WTC11 (cell line): ENCODE measurements around the gene EOMES. TPM values are rescaled to one million over a fixed set of nuclear protein-coding genes. Genes with fewer than 3 reads are reported as not detected.

ENCODE experiments used
- ATAC-seq: fragments of 200-7000 bp; cut with Tn5 transposase; 2 replicates; pipeline ENCODE4 v1.10.0; 2021; ENCODE audit warnings: mild to moderate bottlenecking, moderate library complexity
- CTCF ChIA-PET: fragments of 300-600 bp; sonication (Branson Sonifier 250); formaldehyde crosslinking; loops from one replicate; lab custom pipeline; 2021; ENCODE audit warnings: antibody characterized with exemption; lab: Charles Lee
- POLR2A ChIA-PET: fragments of 350-600 bp; sonication (Branson Sonifier 250); formaldehyde crosslinking; loops from one replicate; lab custom pipeline; 2021; ENCODE audit warnings: antibody characterized with exemption; lab: Charles Lee
- DNase-seq: peaks from one replicate; pipeline ENCODE4 v3.0.0; 2021; ENCODE audit warnings: low spot score
- H3K27ac Mint-ChIP-seq: 2 replicates; pipeline ENCODE4 v1.8.0; 2021; ENCODE audit warnings: mixed read lengths
- H3K27me3 Mint-ChIP-seq: 2 replicates; pipeline ENCODE4 v1.8.0; 2021; ENCODE audit warnings: low read depth, mild to moderate bottlenecking, moderate library complexity, mixed read lengths
- H3K36me3 Mint-ChIP-seq: 2 replicates; pipeline ENCODE4 v1.8.0; 2021; ENCODE audit warnings: mixed read lengths
- H3K4me1 Mint-ChIP-seq: 2 replicates; pipeline ENCODE4 v1.8.0; 2022; ENCODE audit warnings: mixed read lengths
- H3K4me3 Mint-ChIP-seq: 2 replicates; pipeline ENCODE4 v1.8.0; 2021; ENCODE audit warnings: mild to moderate bottlenecking, moderate library complexity, mixed read lengths
- H3K9me3 Mint-ChIP-seq: 2 replicates; pipeline ENCODE4 v1.8.0; 2021; ENCODE audit warnings: mixed read lengths
- AR ChIP-seq: fragments of 250-450 bp; sonication (Bioruptor Pico); IDR thresholded peaks from 2 replicates; pipeline ENCODE4 v1.9.0; 2021; ENCODE audit warnings: mild to moderate bottlenecking
- CREB1 ChIP-seq: sonication (generic); formaldehyde crosslinking; IDR thresholded peaks from 2 replicates; pipeline ENCODE4 v1.8.0; 2023; ENCODE audit warnings: mild to moderate bottlenecking, missing genetic modification reagents
- CTCF ChIP-seq: fragments of 200-600 bp; IDR thresholded peaks from 2 replicates; pipeline ENCODE4 v1.8.0; 2022; ENCODE audit warnings: antibody characterized with exemption
- EMX1 ChIP-seq: fragments of 250-450 bp; sonication (Bioruptor Pico); IDR thresholded peaks from 2 replicates; pipeline ENCODE4 v1.8.0; 2021; ENCODE audit warnings: mild to moderate bottlenecking
- FOXJ3 ChIP-seq: sonication (generic); formaldehyde crosslinking; IDR thresholded peaks from 2 replicates; pipeline ENCODE4 v1.9.0; 2021; ENCODE audit warnings: missing genetic modification reagents, mild to moderate bottlenecking, borderline replicate concordance
- GABPB1 ChIP-seq: sonication (generic); formaldehyde crosslinking; IDR thresholded peaks from 2 replicates; pipeline ENCODE4 v1.8.1; 2023; ENCODE audit warnings: mild to moderate bottlenecking, missing genetic modification reagents
- IRF2 ChIP-seq: sonication (generic); formaldehyde crosslinking; IDR thresholded peaks from 2 replicates; pipeline ENCODE4 v1.8.0; 2022; ENCODE audit warnings: low read depth, missing genetic modification reagents, borderline replicate concordance
- PRDM15 ChIP-seq: sonication (generic); formaldehyde crosslinking; IDR thresholded peaks from 2 replicates; pipeline ENCODE4 v1.8.0; 2022; ENCODE audit warnings: missing genetic modification reagents
- SOX15 ChIP-seq: fragments of 250-450 bp; sonication (Bioruptor Pico); IDR thresholded peaks from 2 replicates; pipeline ENCODE4 v1.9.0; 2021; ENCODE audit warnings: mild to moderate bottlenecking
- SP1 ChIP-seq: sonication (generic); formaldehyde crosslinking; conservative IDR thresholded peaks from 2 replicates; pipeline ENCODE4 v1.8.1; 2022; ENCODE audit warnings: missing genetic modification reagents
- TCF7 ChIP-seq: sonication (generic); formaldehyde crosslinking; IDR thresholded peaks from 2 replicates; pipeline ENCODE4 v1.8.0; 2022; ENCODE audit warnings: mild to moderate bottlenecking, low read depth, missing genetic modification reagents, moderate library complexity
- USF1 ChIP-seq: sonication (generic); formaldehyde crosslinking; IDR thresholded peaks from 2 replicates; pipeline ENCODE4 v1.8.0; 2022; ENCODE audit warnings: mild to moderate bottlenecking, missing genetic modification reagents
- ZNF138 ChIP-seq: sonication (generic); formaldehyde crosslinking; conservative IDR thresholded peaks from 2 replicates; pipeline ENCODE4 v1.8.1; 2022; ENCODE audit warnings: mild to moderate bottlenecking, moderate library complexity, missing genetic modification reagents
- ZNF263 ChIP-seq: sonication (generic); formaldehyde crosslinking; IDR thresholded peaks from 2 replicates; pipeline ENCODE4 v1.8.1; 2022; ENCODE audit warnings: low read depth, mild to moderate bottlenecking, moderate library complexity, missing genetic modification reagents
- ZNF317 ChIP-seq: sonication (generic); formaldehyde crosslinking; IDR thresholded peaks from 2 replicates; pipeline ENCODE4 v1.8.1; 2023; ENCODE audit warnings: low read depth, mild to moderate bottlenecking, moderate library complexity, missing genetic modification reagents, borderline replicate concordance
- ZNF671 ChIP-seq: fragments of 250-450 bp; sonication (Bioruptor Pico); IDR thresholded peaks from 2 replicates; pipeline ENCODE4 v1.8.0; 2021; ENCODE audit warnings: mild to moderate bottlenecking
- total RNA-seq: library from RNA; stranded (reverse); gene quantifications from 3 replicates; pipeline ENCODE4 v1.2.3, GENCODE V29; 2021
- TF ChIP-seq, protein P1 (sequence below): sonication (generic); formaldehyde crosslinking; IDR thresholded peaks from 2 replicates; pipeline ENCODE4 v1.8.1; 2022; ENCODE audit warnings: mild to moderate bottlenecking, missing genetic modification reagents, moderate library complexity, borderline replicate concordance
- TF ChIP-seq, protein P2 (sequence below): fragments of 250-450 bp; sonication (Bioruptor Pico); conservative IDR thresholded peaks from 2 replicates; pipeline ENCODE4 v1.9.0; 2021; ENCODE audit warnings: mild to moderate bottlenecking

The EOMES gene
- total RNA-seq, 1 experiment from 2014 or later = 1.4 TPM

GRCh38 chr3:27716309-27716708, 5.8 kb downstream of the EOMES start (continued):
- TF ChIP-seq, protein P1, sequence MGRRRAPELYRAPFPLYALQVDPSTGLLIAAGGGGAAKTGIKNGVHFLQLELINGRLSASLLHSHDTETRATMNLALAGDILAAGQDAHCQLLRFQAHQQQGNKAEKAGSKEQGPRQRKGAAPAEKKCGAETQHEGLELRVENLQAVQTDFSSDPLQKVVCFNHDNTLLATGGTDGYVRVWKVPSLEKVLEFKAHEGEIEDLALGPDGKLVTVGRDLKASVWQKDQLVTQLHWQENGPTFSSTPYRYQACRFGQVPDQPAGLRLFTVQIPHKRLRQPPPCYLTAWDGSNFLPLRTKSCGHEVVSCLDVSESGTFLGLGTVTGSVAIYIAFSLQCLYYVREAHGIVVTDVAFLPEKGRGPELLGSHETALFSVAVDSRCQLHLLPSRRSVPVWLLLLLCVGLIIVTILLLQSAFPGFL (CRISPR knock-in tag) = no peak
- TF ChIP-seq IRF2 (CRISPR knock-in tag) = no peak
- no peak for TF ChIP-seq USF1 (CRISPR knock-in tag)
- no peak for TF ChIP-seq PRDM15 (CRISPR knock-in tag)

DNA sequence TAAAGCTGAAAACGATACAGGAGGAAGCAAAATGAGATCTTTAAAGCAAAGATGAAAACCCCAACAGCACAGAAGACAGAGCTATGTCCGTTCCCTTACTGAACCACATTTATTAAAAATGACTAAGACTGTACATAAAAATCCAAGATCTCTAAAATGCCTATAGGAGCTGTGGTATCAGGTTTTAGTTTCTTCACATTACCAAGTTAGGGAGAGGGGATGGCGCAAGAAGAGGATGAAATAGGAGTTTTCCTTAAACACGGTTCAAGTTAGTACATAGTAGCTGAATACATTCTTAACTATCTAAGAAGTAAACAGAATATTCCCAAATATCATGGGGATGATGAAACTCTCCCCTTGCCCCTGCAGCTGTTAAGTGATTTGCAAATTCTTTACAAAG, 6.3 kb downstream of the EOMES start:
- H3K27ac Mint-ChIP-seq = no peak overlapping the region
- H3K27me3 Mint-ChIP-seq = peaks cover 100% of the 10 kb centered on the region
- H3K4me3 Mint-ChIP-seq = peak overlapping the region; percentile 82
- H3K36me3 Mint-ChIP-seq = no peaks in the 10 kb centered on the region
- DNase-seq (no peak), ATAC-seq (no peak)
- ChIA-PET CTCF (interaction anchor here (0.7 kb wide), 1 partner anchor 107 kb away, joined by 5 read pairs; no protein-coding TSS in a partner anchor), POLR2A (no interaction called here)
- H3K4me1 Mint-ChIP-seq = peaks cover 81% of the 10 kb centered on the region
- no peaks in the 10 kb centered on the region for H3K9me3 Mint-ChIP-seq
- TF ChIP-seq AR (CRISPR knock-in tag) = no peak
- TF ChIP-seq GABPB1 (CRISPR knock-in tag) = no peak
- TF ChIP-seq ZNF263 (CRISPR knock-in tag) = no peak
- TF ChIP-seq SP1 (CRISPR knock-in tag) = no peak
- TF ChIP-seq TCF7 = no peak
- TF ChIP-seq, protein P2, sequence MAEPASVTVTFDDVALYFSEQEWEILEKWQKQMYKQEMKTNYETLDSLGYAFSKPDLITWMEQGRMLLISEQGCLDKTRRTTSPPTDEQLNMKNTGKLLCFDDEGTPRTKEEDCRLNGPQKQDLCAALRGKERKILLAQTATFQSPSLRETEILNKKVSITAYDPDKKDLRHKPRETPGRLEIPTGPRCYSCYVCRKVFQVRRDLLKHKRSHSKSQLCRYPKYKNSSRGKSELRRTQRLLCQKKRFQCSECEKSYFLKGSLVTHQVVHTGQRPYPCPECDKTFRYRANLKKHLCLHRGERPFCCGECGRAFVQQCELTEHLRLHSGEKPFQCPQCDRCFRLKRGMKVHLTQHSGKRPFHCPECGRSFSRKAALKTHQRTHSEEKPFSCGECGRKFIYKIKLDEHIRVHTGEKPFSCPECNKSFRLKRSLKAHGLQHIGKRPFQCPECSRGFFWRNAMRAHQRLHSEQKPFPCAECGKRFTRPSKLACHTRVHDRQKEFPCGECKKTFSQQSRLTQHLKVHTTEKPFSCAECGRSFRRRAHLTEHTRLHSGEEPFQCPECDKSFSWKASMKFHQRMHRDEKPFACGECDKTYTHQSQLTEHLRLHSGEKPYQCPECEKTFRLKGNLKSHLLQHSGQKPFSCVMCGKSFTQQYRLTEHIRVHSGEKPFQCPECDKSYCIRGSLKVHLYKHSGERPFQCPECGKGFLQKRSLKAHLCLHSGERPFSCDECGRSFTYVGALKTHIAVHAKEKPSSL (CRISPR knock-in tag) = no peak

- H3K4me1 Mint-ChIP-seq = peaks cover 77% of the 10 kb centered on the region
- no peak for DNase-seq
- ChIA-PET POLR2A (no interaction called here), CTCF (interaction anchor here (0.7 to 1.2 kb wide), 2 partner anchors 34 to 107 kb away, joined by 3 to 5 read pairs; no protein-coding TSS in a partner anchor)
- H3K27ac Mint-ChIP-seq = no peak overlapping the region
- peak; percentile 6 for ATAC-seq
- no peaks in the 10 kb centered on the region for H3K9me3 Mint-ChIP-seq
- no peaks in the 10 kb centered on the region for H3K36me3 Mint-ChIP-seq
- peak overlapping the region; percentile 82 for H3K4me3 Mint-ChIP-seq
- H3K27me3 Mint-ChIP-seq = peaks cover 100% of the 10 kb centered on the region
- no peak for TF ChIP-seq GABPB1 (CRISPR knock-in tag)
- TF ChIP-seq CTCF = no peak
- TF ChIP-seq ZNF317 (CRISPR knock-in tag) = no peak
- no peak for TF ChIP-seq CREB1 (CRISPR knock-in tag)
- no peak for TF ChIP-seq AR (CRISPR knock-in tag)
- no peak for TF ChIP-seq ZNF138 (CRISPR knock-in tag)
- TF ChIP-seq SOX15 (CRISPR knock-in tag) = no peak
- TF ChIP-seq ZNF671 (CRISPR knock-in tag) = no peak
- no peak for TF ChIP-seq FOXJ3
- no peak for TF ChIP-seq EMX1 (CRISPR knock-in tag)
Measured at GRCh38 chr3:27715454-27715806, 6.7 kb downstream of the EOMES start.
